ENCODE measurements around the gene RNF113A. TPM values are rescaled to one million over a fixed set of nuclear protein-coding genes. Genes with fewer than 3 reads are reported as not detected.
A peak's percentile ranks its signal among the peaks of the same experiment; 100 is the strongest.

RNF113A gene
- total RNA-seq, 4 donors from 2014 or later, result 9.1 to 14.9 (median 12.7) TPM

GRCh38 chrX:119880552-119881437, 9.3 kb upstream of the RNF113A start:
- Histone ChIP-seq H3K4me3 (no peak overlapping the region), H3K27me3 (no peaks in the 10 kb centered on the region), H3K36me3 (peaks cover 4 to 29% (median 18%) of the 10 kb centered on the region in 4 donors), H3K9me3 (no peaks in the 10 kb centered on the region), H3K27ac (replicated peaks in 1 of 4) (no peak overlapping the region), H3K4me1 (peaks cover 0 to 6% (median 0%) of the 10 kb centered on the region in 4 donors)
- no peak for DNase-seq (ENCODE audit: extremely low spot score)
- TF ChIP-seq EP300 (IDR thresholded peaks at IDR 0.05) (no peak), CTCF (IDR thresholded peaks at IDR 0.05) (peak; percentile 39 to 57 (median 45))
- intact Hi-C loops (cut with DNase I), result no loop called here
- 57% methylated on average over 11 of the region's 11 CpGs for WGBS

- peaks cover 0 to 5% (median 0%) of the 10 kb centered on the region in 4 donors for H3K4me1 ChIP-seq
- H3K4me3 ChIP-seq, result no peak overlapping the region
- peaks cover 4 to 34% (median 20%) of the 10 kb centered on the region in 4 donors for H3K36me3 ChIP-seq
- no peak for DNase-seq (ENCODE audit: extremely low spot score)
- WGBS, result 78% methylated on average over 5 of the region's 5 CpGs
- no peak overlapping the region for H3K27ac ChIP-seq (replicated peaks in 1 of 4)
- H3K9me3 ChIP-seq, result no peaks in the 10 kb centered on the region
- H3K27me3 ChIP-seq, result no peaks in the 10 kb centered on the region
- TF ChIP-seq CTCF (IDR thresholded peaks at IDR 0.05) (no peak), POLR2AphosphoS5 (IDR thresholded peaks at IDR 0.05) (no peak), POLR2A (IDR thresholded peaks at IDR 0.05; ENCODE audit: low read depth) (no peak), EP300 (IDR thresholded peaks at IDR 0.05) (no peak)
- intact Hi-C loops (cut with DNase I), result no loop called here
These were observed 8.5 kb upstream of the RNF113A start for GRCh38 chrX:119880076-119880475.

GRCh38 chrX:119878740-119879139, 7.2 kb upstream of the RNF113A start:
- no peak overlapping the region for H3K4me3 ChIP-seq
- no peak overlapping the region for H3K27ac ChIP-seq (replicated peaks in 1 of 4)
- TF ChIP-seq EP300 (IDR thresholded peaks at IDR 0.05), result no peak
- TF ChIP-seq POLR2A (IDR thresholded peaks at IDR 0.05; ENCODE audit: low read depth), result no peak
- TF ChIP-seq POLR2AphosphoS5 (IDR thresholded peaks at IDR 0.05), result no peak
- TF ChIP-seq CTCF (IDR thresholded peaks at IDR 0.05), result no peak
- H3K4me1 ChIP-seq, result peaks cover 0 to 5% (median 2%) of the 10 kb centered on the region in 4 donors
- no peaks in the 10 kb centered on the region for H3K27me3 ChIP-seq
- H3K36me3 ChIP-seq, result peaks cover 4 to 38% (median 21%) of the 10 kb centered on the region in 4 donors
- H3K9me3 ChIP-seq, result no peaks in the 10 kb centered on the region
- 52% methylated on average over 2 of the region's 2 CpGs for WGBS
- intact Hi-C loops (cut with DNase I), result no loop called here
- no peak for DNase-seq (ENCODE audit: extremely low spot score)

GRCh38 chrX:119871245-119871598, 311 bp downstream of the RNF113A start:
- H3K4me1 ChIP-seq, result peaks cover 3 to 33% (median 19%) of the 10 kb centered on the region in 4 donors
- H3K27me3 ChIP-seq, result no peaks in the 10 kb centered on the region
- H3K4me3 ChIP-seq, result peak overlapping the region; percentile 61 to 67 (median 64)
- H3K36me3 ChIP-seq, result peaks cover 0 to 13% (median 6%) of the 10 kb centered on the region in 4 donors
- TF ChIP-seq POLR2A (IDR thresholded peaks at IDR 0.05; ENCODE audit: low read depth) (no peak), CTCF (IDR thresholded peaks at IDR 0.05) (no peak)
- intact Hi-C loops (cut with DNase I), result no loop called here
- DNase-seq (ENCODE audit: extremely low spot score), result no peak
- WGBS, result 47% methylated on average over 26 of the region's 26 CpGs
- peaks cover 0 to 9% (median 0%) of the 10 kb centered on the region in 4 donors for H3K9me3 ChIP-seq
- H3K27ac ChIP-seq (replicated peaks in 1 of 4), result peak overlapping the region; percentile 89 to 92 (median 90)
